ENCODE measurements around the gene DCAF15. TPM values are rescaled to one million over a fixed set of nuclear protein-coding genes. Genes with fewer than 3 reads are reported as not detected.

The DCAF15 gene
- total RNA-seq, 1 experiment from 2014 or later: 14.2 TPM

DNA sequence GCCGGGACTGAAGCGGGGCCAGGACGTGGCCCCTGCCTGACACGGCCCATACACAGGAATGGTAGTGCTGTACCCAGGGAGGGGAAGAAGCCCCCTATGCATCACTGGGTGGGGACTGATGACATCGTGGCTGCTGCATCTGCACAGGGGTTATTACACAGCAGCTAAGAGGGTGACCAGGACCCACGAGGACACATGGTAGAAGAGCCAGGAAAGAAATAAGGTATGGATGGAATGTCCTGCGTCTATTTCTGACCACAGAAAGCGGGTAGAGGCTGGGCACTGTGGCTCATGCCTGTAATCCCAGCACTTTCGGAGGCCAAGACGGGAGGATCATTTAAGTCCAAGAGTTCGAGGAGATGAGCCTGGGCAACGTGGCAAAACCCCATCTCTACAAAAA is 24.1 kb downstream of the DCAF15 start:
- DNase-seq (ENCODE audit: low spot score): no peak

- no peak for DNase-seq (ENCODE audit: low spot score)
Observed at GRCh38 chr19:13977803-13978202, 25.5 kb downstream of the DCAF15 start.

DNA sequence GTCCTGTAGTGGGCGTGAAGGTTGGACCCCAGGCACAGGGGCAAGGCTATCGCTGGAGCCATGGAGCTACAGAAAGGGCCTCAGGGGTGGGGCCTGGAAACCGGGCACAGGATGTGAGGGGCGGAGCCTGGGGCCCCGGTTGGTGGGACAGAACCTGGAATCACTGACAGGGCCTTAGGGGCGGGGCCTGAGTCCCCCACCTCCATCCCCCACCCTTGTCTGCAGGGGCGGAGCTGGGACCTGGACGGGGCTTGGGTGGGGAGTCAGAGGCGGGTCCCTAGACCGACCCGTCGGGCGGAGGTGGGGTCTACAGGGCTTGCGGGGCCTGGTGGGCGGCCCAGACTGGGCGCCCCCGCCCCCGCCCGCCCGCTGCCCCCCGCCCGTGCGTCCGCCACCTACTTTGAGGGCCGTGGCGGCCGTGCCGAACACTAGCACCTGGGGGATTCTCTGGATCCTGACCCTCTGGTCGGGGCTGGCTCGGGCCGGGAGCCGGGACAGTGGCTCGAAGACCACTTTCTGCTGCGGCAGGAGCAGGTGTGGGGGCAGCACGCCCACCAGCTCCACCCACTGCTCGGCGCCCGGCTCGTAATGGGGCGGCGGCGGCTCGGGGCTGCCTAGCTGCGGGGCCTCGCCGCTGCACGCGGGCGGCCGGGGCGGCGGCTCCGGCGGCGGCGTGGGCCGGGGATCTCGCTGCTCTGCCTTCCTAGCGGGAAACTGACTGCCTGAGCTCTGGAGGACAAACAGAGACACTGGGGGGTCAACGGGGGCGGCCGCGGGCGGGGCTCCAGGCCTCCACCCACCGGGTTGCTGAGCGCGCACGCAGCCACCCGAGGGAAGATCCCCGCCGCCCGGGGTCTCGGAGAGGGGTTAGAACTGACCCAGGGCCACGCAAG is 26.3 kb downstream of the DCAF15 start:
- no peak for DNase-seq (ENCODE audit: low spot score)

DNA sequence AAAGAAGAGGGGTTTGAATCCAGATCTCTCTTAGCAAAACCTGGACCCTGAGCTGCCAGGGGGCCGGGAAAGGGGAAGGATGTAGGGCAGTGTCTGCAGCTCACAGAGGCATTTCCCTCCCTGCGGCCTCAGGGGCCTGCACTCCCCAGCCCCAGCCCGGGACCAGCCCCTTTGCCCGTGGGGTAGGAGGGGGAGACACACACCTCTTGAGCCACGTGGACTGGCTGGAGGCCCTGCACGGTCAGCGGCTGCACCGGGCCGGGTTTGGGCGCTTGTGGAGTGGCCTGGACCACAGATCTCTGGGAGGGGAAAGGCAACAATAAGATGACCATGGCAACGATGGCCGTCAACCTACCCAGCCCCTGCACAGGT is 26.9 kb downstream of the DCAF15 start:
- no peak for DNase-seq (ENCODE audit: low spot score)

- DNase-seq (ENCODE audit: low spot score): no peak
Observed at GRCh38 chr19:13979686-13980085, 27.4 kb downstream of the DCAF15 start.

DNA sequence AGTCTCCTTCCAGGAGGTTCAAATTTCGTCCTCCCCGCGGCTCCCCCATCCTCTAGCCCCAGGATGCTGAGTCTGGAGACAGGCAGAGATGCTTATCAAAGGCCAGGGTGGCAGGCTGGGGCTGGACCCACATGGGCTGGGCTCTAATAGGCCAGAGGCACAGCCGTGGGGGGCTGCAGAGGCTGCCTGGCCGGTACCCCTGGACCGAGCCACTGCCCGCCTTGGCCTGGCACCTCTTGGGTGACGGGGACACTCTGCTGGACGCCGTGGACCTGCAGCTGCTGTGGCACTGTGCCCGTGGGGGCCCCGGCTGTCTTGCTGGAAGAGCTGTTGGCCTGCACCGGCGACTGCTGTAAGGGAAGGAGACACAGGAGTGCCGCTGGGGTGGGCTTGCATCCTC is 28.0 kb downstream of the DCAF15 start:
- no peak for DNase-seq (ENCODE audit: low spot score)

DNA sequence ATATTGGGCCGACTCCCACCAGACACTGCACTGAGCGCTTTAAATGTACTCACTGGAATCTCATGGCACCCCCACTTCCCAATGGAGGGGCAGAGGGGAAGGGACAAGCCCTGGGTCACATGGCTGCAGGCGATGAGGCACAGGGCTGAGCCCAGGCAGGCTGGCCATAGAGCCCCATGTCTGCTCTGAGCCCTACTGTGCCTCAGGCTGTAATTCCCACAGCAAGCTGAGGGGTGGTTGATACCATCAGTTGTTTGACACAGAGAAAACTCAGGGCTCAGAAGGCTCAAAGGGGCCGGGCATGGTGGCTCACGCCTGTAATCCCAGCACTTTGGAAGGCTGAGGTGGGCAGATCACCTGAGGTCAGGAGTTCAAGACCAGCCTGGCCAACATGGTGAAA is 28.7 kb downstream of the DCAF15 start:
- DNase-seq (ENCODE audit: low spot score): no peak

DNA sequence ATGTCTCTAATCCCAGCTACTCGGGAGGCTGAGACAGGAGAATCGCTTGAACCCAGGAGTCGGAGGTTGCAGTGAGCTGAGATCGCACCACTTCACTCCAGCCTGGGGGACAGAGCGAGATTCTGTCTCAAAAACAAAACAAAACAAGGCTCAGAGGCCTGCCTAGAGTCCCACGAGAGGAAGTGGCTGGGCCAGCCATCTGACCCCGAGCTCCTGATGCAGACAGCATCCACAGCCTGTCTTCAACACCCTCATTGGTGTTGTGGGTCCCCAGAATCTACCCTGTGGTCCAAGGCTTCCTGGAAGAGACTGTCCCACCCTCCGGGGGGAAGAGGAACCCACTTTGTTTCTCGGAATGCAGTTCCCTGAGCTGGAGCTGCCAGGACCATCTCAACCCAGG is 29.2 kb downstream of the DCAF15 start:
- no peak for DNase-seq (ENCODE audit: low spot score)

DNA sequence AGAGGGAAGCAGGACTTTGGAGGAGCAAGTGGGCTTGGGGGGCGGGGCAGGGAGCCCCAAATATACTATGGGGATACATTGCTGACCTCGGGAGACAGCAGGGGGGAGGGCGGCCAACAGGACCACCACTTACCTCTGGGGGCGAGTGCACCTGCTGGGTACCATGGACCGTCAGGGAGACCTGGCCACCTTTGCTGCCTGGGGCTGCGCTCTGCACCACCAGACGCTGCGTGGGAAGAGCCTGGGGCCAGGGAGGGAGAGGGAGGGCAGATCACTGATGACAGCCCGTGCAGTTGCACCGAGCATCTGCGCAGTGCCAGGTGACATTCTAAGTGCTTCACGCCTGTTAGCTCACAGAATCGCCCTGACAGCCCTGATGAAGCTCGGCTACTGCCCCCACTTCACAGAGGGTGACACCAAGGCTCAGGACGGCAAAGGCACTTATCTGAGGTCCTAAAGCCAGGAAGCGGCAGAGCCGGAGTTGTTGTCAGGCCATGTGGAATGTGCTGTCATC is 29.7 kb downstream of the DCAF15 start:
- no peak for DNase-seq (ENCODE audit: low spot score)

DNA sequence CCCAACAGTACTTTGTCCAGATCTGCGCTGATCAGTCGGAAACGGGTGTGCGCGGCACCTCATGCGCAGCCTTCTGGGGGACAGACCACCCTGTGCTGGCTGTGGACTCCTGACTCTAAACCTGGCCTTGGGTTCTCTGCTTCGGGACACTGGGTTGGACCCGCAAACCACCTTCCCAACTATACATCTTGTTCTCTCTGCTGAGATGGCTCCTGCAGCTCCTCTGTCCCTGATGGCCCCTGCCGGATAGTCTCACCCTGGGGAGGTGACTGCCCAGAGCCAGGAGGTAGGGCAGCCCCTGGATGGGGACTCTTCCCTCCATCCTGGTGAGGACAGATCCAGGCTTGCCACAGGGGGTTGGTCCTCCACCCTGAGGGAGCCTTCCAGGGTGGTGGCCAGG is 30.5 kb downstream of the DCAF15 start:
- DNase-seq (ENCODE audit: low spot score): no peak

DNA sequence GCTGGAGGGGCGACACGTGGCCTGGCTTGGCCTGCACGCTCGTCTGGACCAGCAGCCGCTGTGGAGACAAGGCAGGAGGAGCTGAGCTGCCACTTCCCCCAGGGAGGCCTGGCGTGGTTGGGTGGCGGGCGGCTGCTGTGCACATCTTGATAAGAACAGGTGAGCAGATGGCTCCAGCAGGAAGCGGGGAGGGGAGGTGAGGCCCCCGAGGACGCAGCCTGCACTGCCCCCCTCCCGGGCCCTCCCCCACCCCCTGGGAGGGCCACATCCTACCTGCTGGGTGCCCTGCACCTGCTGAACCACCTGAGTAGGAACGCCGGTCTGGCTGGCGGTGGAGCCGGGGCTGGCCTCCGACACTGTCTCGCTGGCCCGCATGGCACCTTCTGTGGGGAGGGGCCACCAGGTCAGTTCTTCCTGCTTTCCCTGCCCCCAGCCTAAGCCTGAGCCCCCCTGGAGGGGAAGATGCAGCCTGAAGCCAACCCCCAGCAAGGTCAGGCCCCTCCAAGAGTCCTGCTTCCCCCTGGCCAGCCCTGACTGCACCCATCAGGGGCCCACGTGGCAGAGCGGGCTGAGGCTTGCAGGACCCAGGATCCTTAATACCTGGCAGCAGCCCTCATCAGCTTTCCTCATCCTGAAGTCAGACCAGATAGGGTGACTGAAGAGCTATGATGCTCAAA is 31.0 kb downstream of the DCAF15 start:
- DNase-seq (ENCODE audit: low spot score): no peak

DNA sequence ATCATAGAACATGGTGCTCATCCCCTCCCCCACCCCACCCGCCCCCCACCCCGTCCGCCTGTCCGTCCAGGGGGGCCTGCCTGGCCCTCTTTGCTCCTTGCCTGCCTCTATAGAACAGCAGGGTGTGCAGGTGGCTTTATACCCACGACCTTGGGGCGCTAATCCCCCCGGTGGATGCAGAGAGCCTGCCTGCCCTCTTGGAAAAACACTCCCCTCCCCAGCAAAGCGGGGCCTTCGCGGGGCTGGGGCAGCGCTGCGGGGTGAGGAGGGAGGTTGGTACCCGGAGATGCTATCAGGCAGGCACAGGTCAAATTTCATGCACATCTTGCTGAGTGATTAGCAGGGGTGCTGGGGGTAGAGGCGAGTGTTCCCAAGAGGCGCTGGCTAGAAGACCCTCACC is 31.9 kb downstream of the DCAF15 start:
- DNase-seq (ENCODE audit: low spot score): no peak

- DNase-seq (ENCODE audit: low spot score): no peak
Observed at GRCh38 chr19:13984875-13985741, 32.8 kb downstream of the DCAF15 start.

GRCh38 chr19:13985771-13986347 is 33.5 kb downstream of the DCAF15 start:
- DNase-seq (ENCODE audit: low spot score): no peak

GRCh38 chr19:13986348-13986904 is 34.1 kb downstream of the DCAF15 start:
- no peak for DNase-seq (ENCODE audit: low spot score)

- no peak for DNase-seq (ENCODE audit: low spot score)
Observed at GRCh38 chr19:13987101-13987890, 35.0 kb downstream of the DCAF15 start.

GRCh38 chr19:13989487-13989886 is 37.2 kb downstream of the DCAF15 start:
- DNase-seq (ENCODE audit: low spot score): no peak

GRCh38 chr19:13990085-13990484 is 37.8 kb downstream of the DCAF15 start:
- no peak for DNase-seq (ENCODE audit: low spot score)

GRCh38 chr19:13992025-13992424 is 39.7 kb downstream of the DCAF15 start:
- DNase-seq (ENCODE audit: low spot score): no peak

DNA sequence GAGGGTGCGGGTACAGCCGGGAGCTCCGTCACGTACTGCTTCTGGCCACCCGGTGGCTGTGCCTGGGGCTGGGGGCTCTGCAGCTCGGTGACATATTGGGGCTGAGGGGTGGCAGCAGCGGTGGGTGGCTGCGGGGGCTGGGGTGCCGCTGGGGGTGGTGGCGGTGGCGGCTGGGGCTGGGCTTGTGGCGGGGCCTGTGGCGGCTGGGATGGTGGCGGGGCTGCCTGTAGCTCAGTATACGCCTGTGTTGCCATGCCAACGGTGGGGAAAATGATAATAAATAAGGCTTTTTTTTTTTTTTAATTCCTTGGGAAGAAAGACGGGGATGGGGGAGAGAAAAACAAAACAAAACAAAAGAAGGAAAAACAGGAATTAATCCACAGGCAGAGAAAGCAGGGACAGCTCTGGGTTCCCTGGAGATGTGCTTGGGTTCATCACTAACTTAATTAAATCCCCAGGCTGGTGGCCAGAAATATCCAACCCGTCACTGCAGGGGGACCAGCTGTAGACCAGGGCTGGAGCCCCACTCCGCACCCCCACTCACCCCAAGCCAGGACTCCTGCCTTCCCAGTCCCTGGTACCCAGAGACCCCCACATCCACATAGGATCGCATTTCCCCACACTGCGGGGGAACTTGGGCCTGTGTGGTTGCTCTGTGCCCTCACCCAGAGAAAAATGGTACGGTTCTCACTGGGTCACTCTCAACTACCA is 41.4 kb downstream of the DCAF15 start:
- DNase-seq (ENCODE audit: low spot score): no peak

Data from H4 (cell line).